SK-N-SH treated with all-trans-retinoic acid at 6 μM for 48 hours (cell line): ENCODE measurements around the gene ZBTB49.
"Not testable (repeated sequence)": the region's sequence is repeated elsewhere in the genome, so short reads cannot be mapped to it uniquely, and the experiment has no call there.

Experiments
- ATAC-seq: fragments of 200-7000 bp; cut with Tn5 transposase; 3 replicates; pipeline ENCODE4 v1.9.1; 2020; ENCODE audit warnings: mild to moderate bottlenecking, moderate library complexity
- BACH2 ChIP-seq: fragments of 250-450 bp; sonication (Bioruptor Pico); IDR thresholded peaks from 2 replicates; pipeline ENCODE4 v1.9.0; 2021; ENCODE audit warnings: mild to moderate bottlenecking, borderline replicate concordance
- CREB5 ChIP-seq: fragments of 250-450 bp; sonication (Bioruptor Pico); IDR thresholded peaks from 2 replicates; pipeline ENCODE4 v1.5.1; 2020; ENCODE audit warnings: low read depth, mild to moderate bottlenecking, moderate library complexity
- CSDC2 ChIP-seq: fragments of 250-450 bp; sonication (Bioruptor Pico); IDR thresholded peaks from 2 replicates; pipeline ENCODE4 v1.5.0; 2020; ENCODE audit warnings: mild to moderate bottlenecking, moderate library complexity
- ESRRG ChIP-seq: fragments of 250-450 bp; sonication (Bioruptor Pico); IDR thresholded peaks from 2 replicates; pipeline ENCODE4 v1.6.1; 2021; ENCODE audit warnings: mild to moderate bottlenecking
- ISL1 ChIP-seq: fragments of 250-450 bp; sonication (Bioruptor Pico); IDR thresholded peaks from 2 replicates; pipeline ENCODE4 v2.1.2; 2022; ENCODE audit warnings: mild to moderate bottlenecking, moderate library complexity
- OSR1 ChIP-seq: fragments of 250-450 bp; sonication (Bioruptor Pico); IDR thresholded peaks from 2 replicates; pipeline ENCODE4 v1.8.0; 2022; ENCODE audit warnings: moderate library complexity, mild to moderate bottlenecking, inconsistent platforms
- PPARA ChIP-seq: fragments of 250-450 bp; sonication (Bioruptor Pico); IDR thresholded peaks from 2 replicates; pipeline ENCODE4 v1.5.0; 2020; ENCODE audit warnings: mild to moderate bottlenecking, borderline replicate concordance
- RARB ChIP-seq: fragments of 250-450 bp; sonication (Bioruptor Pico); IDR thresholded peaks from 2 replicates; pipeline ENCODE4 v1.8.0; 2021; ENCODE audit warnings: mild to moderate bottlenecking, moderate library complexity
- SNAI2 ChIP-seq: fragments of 250-450 bp; sonication (Bioruptor Pico); IDR thresholded peaks from 2 replicates; pipeline ENCODE4 v1.5.0; 2020; ENCODE audit warnings: mild to moderate bottlenecking, moderate library complexity
- TCF4 ChIP-seq: fragments of 250-450 bp; sonication (Bioruptor Pico); IDR thresholded peaks from 2 replicates; pipeline ENCODE4 v1.8.0; 2021; ENCODE audit warnings: mild to moderate bottlenecking, moderate library complexity, borderline replicate concordance
- TOX ChIP-seq: fragments of 250-450 bp; sonication (Bioruptor Pico); IDR thresholded peaks from 2 replicates; pipeline ENCODE4 v1.8.0; 2021; ENCODE audit warnings: mild to moderate bottlenecking, moderate library complexity, borderline replicate concordance
- TSHZ2 ChIP-seq: fragments of 250-450 bp; sonication (Bioruptor Pico); IDR thresholded peaks from 2 replicates; pipeline ENCODE4 v1.5.0; 2020; ENCODE audit warnings: mild to moderate bottlenecking, moderate library complexity
- ZC3H10 ChIP-seq: fragments of 250-450 bp; sonication (Bioruptor Pico); IDR thresholded peaks from 2 replicates; pipeline ENCODE4 v1.5.1; 2021; ENCODE audit warnings: mild to moderate bottlenecking, moderate library complexity
- ZFP3 ChIP-seq: fragments of 250-450 bp; sonication (Bioruptor Pico); IDR thresholded peaks from 2 replicates; pipeline ENCODE4 v1.5.0; 2020; ENCODE audit warnings: mild to moderate bottlenecking, moderate library complexity
- ZFP30 ChIP-seq: fragments of 450-650 bp; formaldehyde crosslinking; IDR thresholded peaks from 2 replicates; pipeline ENCODE4 v1.5.0; 2022; ENCODE audit warnings: mild to moderate bottlenecking, moderate library complexity
- ZNF70 ChIP-seq: fragments of 450-650 bp; formaldehyde crosslinking; IDR thresholded peaks from 2 replicates; pipeline ENCODE4 v1.5.0; 2020; ENCODE audit warnings: mild to moderate bottlenecking, moderate library complexity
- ZNF8 ChIP-seq: fragments of 450-650 bp; formaldehyde crosslinking; IDR thresholded peaks from 2 replicates; pipeline ENCODE4 v1.5.0; 2020; ENCODE audit warnings: mild to moderate bottlenecking, moderate library complexity
- TF ChIP-seq, protein P1 (sequence below): fragments of 250-450 bp; sonication (Bioruptor Pico); IDR thresholded peaks from 2 replicates; pipeline ENCODE4 v1.8.0; 2020; ENCODE audit warnings: mild to moderate bottlenecking, moderate library complexity, borderline replicate concordance
- TF ChIP-seq, protein P2 (sequence below): fragments of 250-450 bp; sonication (Bioruptor Pico); IDR thresholded peaks from 2 replicates; pipeline ENCODE4 v1.5.1; 2021; ENCODE audit warnings: mild to moderate bottlenecking, moderate library complexity
- TF ChIP-seq, protein P3 (sequence below): fragments of 250-450 bp; sonication (Bioruptor Pico); IDR thresholded peaks from 2 replicates; pipeline ENCODE4 v1.8.0; 2021; ENCODE audit warnings: low read depth, mild to moderate bottlenecking, moderate library complexity, borderline replicate concordance

ZBTB49 gene

GRCh38 chr4:4344915-4345527, 55.0 kb downstream of the ZBTB49 start:
- no peak for ATAC-seq
- no peak for TF ChIP-seq TOX (CRISPR knock-in tag)

GRCh38 chr4:4347585-4347984, 57.5 kb downstream of the ZBTB49 start:
- ATAC-seq: no peak
- TF ChIP-seq ZFP3: no peak
- TF ChIP-seq PPARA (CRISPR knock-in tag): no peak
- no peak for TF ChIP-seq SNAI2 (CRISPR knock-in tag)
- no peak for TF ChIP-seq RARB
- TF ChIP-seq ZFP30 (CRISPR knock-in tag): no peak
- no peak for TF ChIP-seq ESRRG (CRISPR knock-in tag)
- TF ChIP-seq ZC3H10 (CRISPR knock-in tag): no peak
- TF ChIP-seq, protein P1, sequence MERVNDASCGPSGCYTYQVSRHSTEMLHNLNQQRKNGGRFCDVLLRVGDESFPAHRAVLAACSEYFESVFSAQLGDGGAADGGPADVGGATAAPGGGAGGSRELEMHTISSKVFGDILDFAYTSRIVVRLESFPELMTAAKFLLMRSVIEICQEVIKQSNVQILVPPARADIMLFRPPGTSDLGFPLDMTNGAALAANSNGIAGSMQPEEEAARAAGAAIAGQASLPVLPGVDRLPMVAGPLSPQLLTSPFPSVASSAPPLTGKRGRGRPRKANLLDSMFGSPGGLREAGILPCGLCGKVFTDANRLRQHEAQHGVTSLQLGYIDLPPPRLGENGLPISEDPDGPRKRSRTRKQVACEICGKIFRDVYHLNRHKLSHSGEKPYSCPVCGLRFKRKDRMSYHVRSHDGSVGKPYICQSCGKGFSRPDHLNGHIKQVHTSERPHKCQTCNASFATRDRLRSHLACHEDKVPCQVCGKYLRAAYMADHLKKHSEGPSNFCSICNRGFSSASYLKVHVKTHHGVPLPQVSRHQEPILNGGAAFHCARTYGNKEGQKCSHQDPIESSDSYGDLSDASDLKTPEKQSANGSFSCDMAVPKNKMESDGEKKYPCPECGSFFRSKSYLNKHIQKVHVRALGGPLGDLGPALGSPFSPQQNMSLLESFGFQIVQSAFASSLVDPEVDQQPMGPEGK (CRISPR knock-in tag): no peak

GRCh38 chr4:4348585-4348984, 58.5 kb downstream of the ZBTB49 start:
- not testable (repeated sequence) for ATAC-seq

DNA sequence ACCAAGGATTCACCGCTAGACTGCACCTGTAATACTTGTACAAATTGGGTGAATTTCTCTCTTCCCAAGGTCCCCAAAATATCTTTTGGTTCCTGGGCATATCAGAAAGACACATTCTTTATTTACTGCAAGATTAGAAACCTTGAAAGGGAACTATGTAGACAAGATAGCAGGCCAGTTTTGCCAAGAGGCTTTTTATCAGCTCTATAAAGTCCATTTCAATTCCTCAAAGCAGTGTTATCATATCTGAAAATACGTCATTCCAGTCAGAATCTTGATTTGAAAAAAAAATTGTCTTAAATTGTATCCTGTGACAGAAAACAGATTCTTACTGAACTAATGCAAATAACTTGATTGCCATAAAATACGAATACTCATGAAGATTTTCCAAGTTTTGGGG, 59.8 kb downstream of the ZBTB49 start:
- no peak for ATAC-seq
- no peak for TF ChIP-seq CREB5 (CRISPR knock-in tag)
- no peak for TF ChIP-seq ZNF70 (CRISPR knock-in tag)
- TF ChIP-seq ISL1: peak; percentile 93
- no peak for TF ChIP-seq ZNF8
- TF ChIP-seq CSDC2 (CRISPR knock-in tag): no peak
- no peak for TF ChIP-seq ZFP30 (CRISPR knock-in tag)
- no peak for TF ChIP-seq TSHZ2 (CRISPR knock-in tag)
- TF ChIP-seq, all 23 proteins: peak for 1

DNA sequence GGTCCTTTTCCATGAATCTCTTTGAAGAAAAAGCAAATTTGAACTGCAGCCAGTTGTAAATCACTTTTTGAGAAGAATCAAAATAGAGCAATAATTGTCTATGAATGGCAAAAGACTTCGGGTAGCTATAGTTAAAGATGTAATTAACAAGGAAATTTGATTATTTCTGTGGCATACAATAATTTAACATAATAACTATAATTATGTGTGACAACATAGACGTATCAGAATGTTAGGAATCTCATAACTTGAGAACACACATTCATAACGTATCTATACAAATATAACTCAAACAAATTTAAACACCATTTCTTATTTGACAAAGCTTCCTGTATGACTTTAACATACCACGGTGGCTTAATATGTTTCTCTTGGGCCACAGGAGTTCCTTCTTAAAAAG, 60.9 kb downstream of the ZBTB49 start:
- TF ChIP-seq RARB: no peak
- no peak for TF ChIP-seq BACH2 (CRISPR knock-in tag)
- no peak for TF ChIP-seq ESRRG (CRISPR knock-in tag)
- no peak for TF ChIP-seq ZNF70 (CRISPR knock-in tag)
- TF ChIP-seq, protein P2, sequence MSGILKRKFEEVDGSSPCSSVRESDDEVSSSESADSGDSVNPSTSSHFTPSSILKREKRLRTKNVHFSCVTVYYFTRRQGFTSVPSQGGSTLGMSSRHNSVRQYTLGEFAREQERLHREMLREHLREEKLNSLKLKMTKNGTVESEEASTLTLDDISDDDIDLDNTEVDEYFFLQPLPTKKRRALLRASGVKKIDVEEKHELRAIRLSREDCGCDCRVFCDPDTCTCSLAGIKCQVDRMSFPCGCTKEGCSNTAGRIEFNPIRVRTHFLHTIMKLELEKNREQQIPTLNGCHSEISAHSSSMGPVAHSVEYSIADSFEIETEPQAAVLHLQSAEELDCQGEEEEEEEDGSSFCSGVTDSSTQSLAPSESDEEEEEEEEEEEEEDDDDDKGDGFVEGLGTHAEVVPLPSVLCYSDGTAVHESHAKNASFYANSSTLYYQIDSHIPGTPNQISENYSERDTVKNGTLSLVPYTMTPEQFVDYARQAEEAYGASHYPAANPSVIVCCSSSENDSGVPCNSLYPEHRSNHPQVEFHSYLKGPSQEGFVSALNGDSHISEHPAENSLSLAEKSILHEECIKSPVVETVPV (CRISPR knock-in tag): no peak
- peak; percentile 90 for TF ChIP-seq ISL1
- TF ChIP-seq PPARA (CRISPR knock-in tag): no peak
- no peak for ATAC-seq

DNA sequence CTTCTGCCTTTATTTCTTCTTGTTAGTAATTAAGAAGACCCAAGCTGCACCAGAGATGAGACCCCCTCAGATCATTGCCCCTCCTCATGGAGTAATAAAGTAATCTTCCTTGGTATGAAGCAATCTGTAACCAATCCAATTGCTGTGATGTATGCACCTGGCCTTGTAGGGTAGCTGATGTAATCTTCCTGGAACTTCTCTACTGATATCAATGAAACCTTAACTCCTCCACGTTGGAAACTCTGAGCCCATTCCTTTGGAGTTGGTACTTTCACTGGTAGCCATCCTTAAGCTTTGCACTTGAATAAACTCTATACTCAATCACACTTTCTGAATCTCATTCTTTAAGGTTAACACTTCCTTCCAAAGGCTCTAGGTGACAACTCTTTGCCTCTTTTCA, 65.3 kb downstream of the ZBTB49 start:
- no peak for ATAC-seq
- no peak for TF ChIP-seq TSHZ2 (CRISPR knock-in tag)
- no peak for TF ChIP-seq TCF4 (CRISPR knock-in tag)
- TF ChIP-seq, protein P3, sequence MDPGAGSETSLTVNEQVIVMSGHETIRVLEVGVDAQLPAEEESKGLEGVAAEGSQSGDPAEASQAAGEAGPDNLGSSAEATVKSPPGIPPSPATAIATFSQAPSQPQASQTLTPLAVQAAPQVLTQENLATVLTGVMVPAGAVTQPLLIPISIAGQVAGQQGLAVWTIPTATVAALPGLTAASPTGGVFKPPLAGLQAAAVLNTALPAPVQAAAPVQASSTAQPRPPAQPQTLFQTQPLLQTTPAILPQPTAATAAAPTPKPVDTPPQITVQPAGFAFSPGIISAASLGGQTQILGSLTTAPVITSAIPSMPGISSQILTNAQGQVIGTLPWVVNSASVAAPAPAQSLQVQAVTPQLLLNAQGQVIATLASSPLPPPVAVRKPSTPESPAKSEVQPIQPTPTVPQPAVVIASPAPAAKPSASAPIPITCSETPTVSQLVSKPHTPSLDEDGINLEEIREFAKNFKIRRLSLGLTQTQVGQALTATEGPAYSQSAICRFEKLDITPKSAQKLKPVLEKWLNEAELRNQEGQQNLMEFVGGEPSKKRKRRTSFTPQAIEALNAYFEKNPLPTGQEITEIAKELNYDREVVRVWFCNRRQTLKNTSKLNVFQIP: no peak
- TF ChIP-seq ZFP30 (CRISPR knock-in tag): no peak
- no peak for TF ChIP-seq SNAI2 (CRISPR knock-in tag)
- no peak for TF ChIP-seq OSR1
- TF ChIP-seq ZFP3: no peak
- TF ChIP-seq PPARA (CRISPR knock-in tag): no peak
- TF ChIP-seq ZNF70 (CRISPR knock-in tag): no peak
- TF ChIP-seq CSDC2 (CRISPR knock-in tag): no peak
- no peak for TF ChIP-seq ESRRG (CRISPR knock-in tag)
